Parathyroid adenoma (tissue), 2 donors: Measurements from ENCODE around the gene ANK2.

Experiments used
- H2AFZ ChIP-seq: fragments of 300-600 bp; sonication (generic); one replicate; pipeline ENCODE4 v1.7.0; 2017; ENCODE audit warnings: antibody characterized with exemption, mild to moderate bottlenecking
- H3K27ac ChIP-seq: fragments of 300-600 bp; sonication (generic); one replicate; pipeline ENCODE4 v1.7.0; 2017
- H3K27me3 ChIP-seq: fragments of 300-600 bp; sonication (generic); one replicate; pipeline ENCODE4 v1.7.0; 2017; ENCODE audit warnings: low read length; ENCODE audit not compliant: control insufficient read depth, insufficient read depth
- H3K36me3 ChIP-seq: fragments of 300-600 bp; sonication (generic); one replicate; pipeline ENCODE4 v1.7.0; 2017; ENCODE audit warnings: low read length; ENCODE audit not compliant: control insufficient read depth, insufficient read depth
- H3K4me1 ChIP-seq: fragments of 300-600 bp; sonication (generic); one replicate; pipeline ENCODE4 v1.7.0; 2017; ENCODE audit warnings: control low read depth
- H3K4me2 ChIP-seq: fragments of 300-600 bp; sonication (generic); one replicate; pipeline ENCODE4 v1.7.0; 2017; ENCODE audit warnings: low read length
- H3K4me3 ChIP-seq: fragments of 300-600 bp; sonication (generic); one replicate; pipeline ENCODE4 v1.7.0; 2017; ENCODE audit warnings: low read depth, low read length
- H3K79me2 ChIP-seq: fragments of 300-600 bp; sonication (generic); one replicate; pipeline ENCODE4 v1.7.0; 2017; ENCODE audit warnings: control low read depth
- H3K9ac ChIP-seq: fragments of 300-600 bp; sonication (generic); one replicate; pipeline ENCODE4 v1.7.0; 2017; ENCODE audit warnings: mild to moderate bottlenecking
- H3K9me3 ChIP-seq: fragments of 300-600 bp; sonication (generic); one replicate; pipeline ENCODE4 v1.7.0; 2017; ENCODE audit warnings: low read length; ENCODE audit not compliant: control insufficient read depth
- TF ChIP-seq, protein P1 (sequence below): fragments of 300-600 bp; sonication (generic); IDR thresholded peaks from one replicate; pipeline ENCODE4 v1.7.0; 2017; ENCODE audit warnings: antibody characterized with exemption, mild to moderate bottlenecking
- donor health status: primary hyperparathyroidism.

ANK2 gene

GRCh38 chr4:113293043-113293560, 243.6 kb downstream of the ANK2 start:
- H3K36me3 ChIP-seq = no peaks in the 10 kb centered on the region
- no peaks in the 10 kb centered on the region for H3K79me2 ChIP-seq
- no peak overlapping the region for H3K9ac ChIP-seq
- no peaks in the 10 kb centered on the region for H3K27me3 ChIP-seq
- no peak overlapping the region for H3K4me3 ChIP-seq
- H3K4me1 ChIP-seq = no peaks in the 10 kb centered on the region
- no peak overlapping the region for H2AFZ ChIP-seq
- H3K4me2 ChIP-seq = no peak overlapping the region
- H3K9me3 ChIP-seq = no peaks in the 10 kb centered on the region
- no peak overlapping the region for H3K27ac ChIP-seq
- TF ChIP-seq, protein P1, sequence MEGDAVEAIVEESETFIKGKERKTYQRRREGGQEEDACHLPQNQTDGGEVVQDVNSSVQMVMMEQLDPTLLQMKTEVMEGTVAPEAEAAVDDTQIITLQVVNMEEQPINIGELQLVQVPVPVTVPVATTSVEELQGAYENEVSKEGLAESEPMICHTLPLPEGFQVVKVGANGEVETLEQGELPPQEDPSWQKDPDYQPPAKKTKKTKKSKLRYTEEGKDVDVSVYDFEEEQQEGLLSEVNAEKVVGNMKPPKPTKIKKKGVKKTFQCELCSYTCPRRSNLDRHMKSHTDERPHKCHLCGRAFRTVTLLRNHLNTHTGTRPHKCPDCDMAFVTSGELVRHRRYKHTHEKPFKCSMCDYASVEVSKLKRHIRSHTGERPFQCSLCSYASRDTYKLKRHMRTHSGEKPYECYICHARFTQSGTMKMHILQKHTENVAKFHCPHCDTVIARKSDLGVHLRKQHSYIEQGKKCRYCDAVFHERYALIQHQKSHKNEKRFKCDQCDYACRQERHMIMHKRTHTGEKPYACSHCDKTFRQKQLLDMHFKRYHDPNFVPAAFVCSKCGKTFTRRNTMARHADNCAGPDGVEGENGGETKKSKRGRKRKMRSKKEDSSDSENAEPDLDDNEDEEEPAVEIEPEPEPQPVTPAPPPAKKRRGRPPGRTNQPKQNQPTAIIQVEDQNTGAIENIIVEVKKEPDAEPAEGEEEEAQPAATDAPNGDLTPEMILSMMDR = no peak

DNA sequence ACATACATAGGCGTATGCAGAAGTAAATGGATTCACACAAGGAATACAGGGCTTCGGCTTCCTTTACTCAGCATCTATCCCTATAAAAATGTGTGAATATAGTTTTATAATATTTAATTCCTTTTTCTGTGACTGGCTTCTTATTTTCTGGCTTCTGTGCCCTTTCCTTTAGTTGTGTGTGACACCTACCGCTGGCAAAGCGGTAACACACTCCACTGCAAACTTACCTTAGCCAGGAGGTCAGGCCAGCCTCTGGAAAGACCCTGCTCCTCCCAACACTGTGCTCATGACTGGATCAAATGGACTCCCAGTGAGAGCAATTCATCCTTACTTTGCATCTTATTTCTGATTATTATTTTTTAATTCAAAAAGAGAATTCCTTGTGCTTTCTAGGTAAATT, 244.2 kb downstream of the ANK2 start:
- H3K27ac ChIP-seq = no peak overlapping the region
- no peak overlapping the region for H3K4me2 ChIP-seq
- no peaks in the 10 kb centered on the region for H3K27me3 ChIP-seq
- H3K4me3 ChIP-seq = no peak overlapping the region
- H3K36me3 ChIP-seq = no peaks in the 10 kb centered on the region
- no peaks in the 10 kb centered on the region for H3K9me3 ChIP-seq
- H3K4me1 ChIP-seq = no peaks in the 10 kb centered on the region
- H3K79me2 ChIP-seq = no peaks in the 10 kb centered on the region
- no peak overlapping the region for H2AFZ ChIP-seq
- no peak overlapping the region for H3K9ac ChIP-seq
- TF ChIP-seq, protein P1 = no peak

DNA sequence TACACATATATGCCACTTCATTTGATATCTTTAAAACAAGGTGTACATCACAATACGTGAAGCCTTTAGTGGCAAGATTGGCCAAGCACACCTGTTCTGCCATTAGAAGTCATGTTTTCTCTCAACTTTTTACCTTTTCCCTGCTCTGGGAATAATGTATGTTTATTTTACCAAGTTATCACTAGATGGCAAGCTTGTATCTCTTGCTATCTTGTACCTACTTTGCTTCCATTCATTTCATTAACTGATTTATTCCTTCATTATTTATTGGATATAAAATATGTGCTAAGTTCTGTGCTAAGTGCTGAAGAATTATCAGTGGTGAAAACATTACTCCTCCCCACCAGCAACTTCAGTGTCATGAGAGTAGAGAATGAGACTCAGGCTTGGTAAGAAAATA, 245.5 kb downstream of the ANK2 start:
- Histone ChIP-seq H3K27me3 (no peaks in the 10 kb centered on the region), H3K4me1 (no peaks in the 10 kb centered on the region), H3K27ac (no peak overlapping the region), H3K9me3 (no peaks in the 10 kb centered on the region), H3K4me2 (no peak overlapping the region), H3K79me2 (no peaks in the 10 kb centered on the region), H3K9ac (no peak overlapping the region), H3K4me3 (no peak overlapping the region), H2AFZ (no peak overlapping the region), H3K36me3 (no peaks in the 10 kb centered on the region)
- TF ChIP-seq, protein P1 = no peak

- Histone ChIP-seq H3K4me1 (no peaks in the 10 kb centered on the region), H3K27ac (no peak overlapping the region), H3K4me2 (no peak overlapping the region), H3K4me3 (no peak overlapping the region), H3K9ac (no peak overlapping the region), H3K79me2 (no peaks in the 10 kb centered on the region), H3K9me3 (no peaks in the 10 kb centered on the region), H3K27me3 (no peaks in the 10 kb centered on the region), H2AFZ (no peak overlapping the region), H3K36me3 (no peaks in the 10 kb centered on the region)
- TF ChIP-seq, protein P1 = no peak
Measured at GRCh38 chr4:113300471-113300928, 251.0 kb downstream of the ANK2 start.

GRCh38 chr4:113302051-113302450, 252.6 kb downstream of the ANK2 start:
- Histone ChIP-seq H3K27me3 (no peaks in the 10 kb centered on the region), H3K9ac (no peak overlapping the region), H3K4me3 (no peak overlapping the region), H3K27ac (no peak overlapping the region), H3K9me3 (no peaks in the 10 kb centered on the region), H3K4me2 (no peak overlapping the region), H2AFZ (no peak overlapping the region), H3K4me1 (no peaks in the 10 kb centered on the region), H3K36me3 (no peaks in the 10 kb centered on the region), H3K79me2 (no peaks in the 10 kb centered on the region)
- TF ChIP-seq, protein P1 = no peak
